B cell (primary cell): ENCODE data around the gene KCNA1. TPM values are rescaled to one million over a fixed set of nuclear protein-coding genes. Genes with fewer than 3 reads are reported as not detected.

ENCODE experiments used
- ATAC-seq: fragments of 200-7000 bp; cut with Tn5 transposase; one replicate; pipeline ENCODE4 v1.10.0; 2021; ENCODE audit warnings: low read depth, mild to moderate bottlenecking, moderate number of reproducible peaks, moderate library complexity
- CTCF ChIA-PET: fragments of 350-600 bp; sonication (Branson Sonifier 250); formaldehyde crosslinking; loops from one replicate; lab custom pipeline; 2021; ENCODE audit warnings: antibody characterized with exemption, inconsistent platforms; lab: Charles Lee
- POLR2A ChIA-PET: fragments of 350-600 bp; sonication (Branson Sonifier 250); formaldehyde crosslinking; loops from one replicate; lab custom pipeline; 2021; ENCODE audit warnings: antibody characterized with exemption; lab: Charles Lee
- DNase-seq: peaks from one replicate; pipeline ENCODE4 v3.0.0; 2013
- H2AFZ ChIP-seq: 2 replicates; pipeline ENCODE4 v1.6.1; 2012; ENCODE audit warnings: mild to moderate bottlenecking, low read depth, low read length; ENCODE audit not compliant: insufficient read depth, poor library complexity, severe bottlenecking
- H3K27ac ChIP-seq, 2 donors: 1 replicate in 1 of 2; 2 replicates in 1 of 2; pipeline ENCODE4 v1.5.1; 2012 to 2013; ENCODE audit warnings: low read length in 2 of 2, mild to moderate bottlenecking in 2 of 2, moderate library complexity in 1 of 2
- H3K27me3 ChIP-seq, 4 experiments: fragments of 200-600 bp in 1 of 4; sonication (generic) in 1 of 4; replicated peaks in 1 of 4; 1 replicate in 2 of 4; 2 replicates in 2 of 4; pipeline versions ENCODE4 v1.6.1 to v1.7.0; 2013 to 2016; ENCODE audit warnings: low read length in 3 of 4, mild to moderate bottlenecking in 2 of 4, mixed read lengths in 1 of 4, moderate library complexity in 1 of 4; ENCODE audit not compliant: insufficient read depth in 4 of 4, control insufficient read depth in 3 of 4; ENCODE audit errors: control extremely low read depth in 1 of 4
- H3K36me3 ChIP-seq, 2 experiments: replicated peaks in 1 of 2; 1 replicate in 1 of 2; 2 replicates in 1 of 2; pipeline versions ENCODE4 v1.6.1 to v1.7.1; 2013; ENCODE audit warnings: low read length in 1 of 2; ENCODE audit not compliant: insufficient read depth in 2 of 2, control insufficient read depth in 1 of 2; ENCODE audit errors: control extremely low read depth in 1 of 2, extremely low read depth in 1 of 2
- H3K4me1 ChIP-seq, 2 donors: fragments of 200-600 bp in 1 of 2; sonication (generic) in 1 of 2; 1 replicate in 1 of 2; 2 replicates in 1 of 2; pipeline versions ENCODE4 v1.5.1 to v1.6.1; 2013 to 2017; ENCODE audit warnings: low read length in 2 of 2; ENCODE audit not compliant: control insufficient read depth in 2 of 2, insufficient read depth in 2 of 2
- H3K4me2 ChIP-seq: replicated peaks from 2 replicates; pipeline ENCODE3; 2012; ENCODE audit warnings: mild to moderate bottlenecking, low read depth, low read length; ENCODE audit not compliant: poor library complexity, severe bottlenecking
- H3K4me3 ChIP-seq, 5 experiments: fragments of 200-600 bp in 1 of 5; sonication (generic) in 1 of 5; 1 replicate in 3 of 5; 2 replicates in 2 of 5; pipeline versions ENCODE4 v1.5.1 to v1.7.0; 2011 to 2016; ENCODE audit warnings: low read length in 4 of 5, mild to moderate bottlenecking in 4 of 5, low read depth in 2 of 5, control low read depth in 1 of 5, moderate library complexity in 1 of 5; ENCODE audit not compliant: insufficient read depth in 1 of 5; ENCODE audit errors: control extremely low read depth in 1 of 5, extremely low read depth in 1 of 5
- H3K79me2 ChIP-seq: fragments of 200-600 bp; sonication (generic); one replicate; pipeline ENCODE4 v1.6.0; 2016; ENCODE audit warnings: low read length; ENCODE audit not compliant: control insufficient read depth, insufficient read depth
- H3K9ac ChIP-seq: fragments of 200-600 bp; sonication (generic); 2 replicates; pipeline ENCODE4 v1.6.1; 2017; ENCODE audit warnings: mild to moderate bottlenecking, low read length, moderate library complexity
- H3K9me3 ChIP-seq, 3 donors: one replicate each; pipeline versions ENCODE4 v1.6.1 to v1.7.1; 2013; ENCODE audit warnings: low read length in 2 of 3; ENCODE audit not compliant: control insufficient read depth in 2 of 3, insufficient read depth in 1 of 3; ENCODE audit errors: control extremely low read depth in 1 of 3
- H4K20me1 ChIP-seq: 2 replicates; pipeline ENCODE4 v1.6.0; 2012; ENCODE audit warnings: mild to moderate bottlenecking, low read length; ENCODE audit not compliant: insufficient read depth, control insufficient read depth, poor library complexity, severe bottlenecking
- H3K27ac Mint-ChIP-seq: one replicate; pipeline ENCODE4 v1.8.0; 2021; ENCODE audit warnings: mixed read lengths
- H3K27me3 Mint-ChIP-seq: one replicate; pipeline ENCODE4 v1.8.0; 2021; ENCODE audit warnings: mixed read lengths
- H3K4me1 Mint-ChIP-seq: one replicate; pipeline ENCODE4 v1.8.0; 2021; ENCODE audit warnings: mixed read lengths
- H3K4me3 Mint-ChIP-seq: one replicate; pipeline ENCODE4 v1.8.0; 2021; ENCODE audit warnings: mixed read lengths
- H3K9me3 Mint-ChIP-seq: one replicate; pipeline ENCODE4 v1.8.0; 2022; ENCODE audit warnings: mixed read lengths; ENCODE audit not compliant: insufficient read depth
- CTCF ChIP-seq: fragments of 200-600 bp; IDR thresholded peaks from one replicate; pipeline ENCODE4 v1.8.0; 2022; ENCODE audit warnings: antibody characterized with exemption, mild to moderate bottlenecking
- EZH2 ChIP-seq: IDR thresholded peaks from 2 replicates; pipeline ENCODE4 v1.6.1; 2012; ENCODE audit warnings: borderline replicate concordance, low read depth, mild to moderate bottlenecking, moderate library complexity, low read length; ENCODE audit not compliant: insufficient read depth, poor library complexity, severe bottlenecking
- WGBS: methylation state at CpG from one replicate; pipeline ENCODE4 v1.1.5; 2013; ENCODE audit warnings: missing lambda C conversion rate; ENCODE audit not compliant: insufficient coverage; 5-methylcytosine and 5-hydroxymethylcytosine counted together
- intact Hi-C: fragments of 100-400 bp; cut with micrococcal nuclease; formaldehyde crosslinking; loops from one replicate; pipeline ENCODE4 v1.10.0; 2022
- polyA plus RNA-seq: library from polyadenylated mRNA; depleted of rRNA; stranded (reverse); fragments of >200 nt; gene quantifications from 2 replicates; pipeline ENCODE4 v1.2.3, GENCODE V29; 2012
- total RNA-seq, 2 donors: library from RNA; stranded (reverse); fragments of 120-200 nt in 1 of 2; gene quantifications; 1 replicate in 1 of 2; 2 replicates in 1 of 2; pipeline versions ENCODE4 v1.2.3 to v1.2.4, GENCODE V29; 2013 to 2022

KCNA1 gene
- total and polyA plus RNA-seq, 2 donors (not counting 1 experiment from before 2014, with no cell fraction given), result not detected

GRCh38 chr12:4867384-4867783 lies 42.3 kb upstream of the KCNA1 start:
- Histone ChIP-seq H3K4me3 (no peak overlapping the region), H3K4me1 (no peaks in the 10 kb centered on the region), H4K20me1 (no peaks in the 10 kb centered on the region), H3K9ac (no peak overlapping the region), H2AFZ (no peak overlapping the region), H3K79me2 (no peaks in the 10 kb centered on the region), H3K4me2 (no peak overlapping the region), H3K9me3 (no peaks in the 10 kb centered on the region), H3K27ac (no peak overlapping the region), H3K27me3 (peaks cover 0 to 27% (median 20%) of the 10 kb centered on the region in 4 experiments), H3K36me3 (no peaks in the 10 kb centered on the region)
- WGBS, result 94% methylated on average over 5 of the region's 5 CpGs
- H3K4me1 Mint-ChIP-seq, result no peaks in the 10 kb centered on the region
- no peak overlapping the region for H3K4me3 Mint-ChIP-seq
- DNase-seq, result no peak
- CTCF ChIA-PET, result interaction anchor here (1.1 to 3.0 kb wide), 3 partner anchors 9 to 18 kb away, joined by 3 to 13 read pairs (median 9); no protein-coding TSS in a partner anchor
- peaks cover 59% of the 10 kb centered on the region for H3K27me3 Mint-ChIP-seq
- H3K9me3 Mint-ChIP-seq, result no peaks in the 10 kb centered on the region
- ATAC-seq, result no peak
- no peak overlapping the region for H3K27ac Mint-ChIP-seq
- POLR2A ChIA-PET, result no interaction called here
- no peak for TF ChIP-seq EZH2
- intact Hi-C loops, result no loop called here

GRCh38 chr12:4870423-4870822 lies 39.3 kb upstream of the KCNA1 start:
- H3K79me2 ChIP-seq, result no peaks in the 10 kb centered on the region
- H3K4me2 ChIP-seq, result no peak overlapping the region
- no peaks in the 10 kb centered on the region for H3K36me3 ChIP-seq
- ATAC-seq (no peak), DNase-seq (no peak)
- H3K27ac Mint-ChIP-seq, result no peak overlapping the region
- H3K27ac ChIP-seq, result no peak overlapping the region
- no peak for TF ChIP-seq EZH2
- no peak for TF ChIP-seq CTCF
- H3K4me3 ChIP-seq, result no peak overlapping the region
- WGBS, result 100% methylated on average over 2 of the region's 3 CpGs
- no peak overlapping the region for H3K4me3 Mint-ChIP-seq
- no peaks in the 10 kb centered on the region for H3K4me1 ChIP-seq
- peaks cover 0 to 1% (median 0%) of the 10 kb centered on the region in 3 donors for H3K9me3 ChIP-seq
- H4K20me1 ChIP-seq, result no peaks in the 10 kb centered on the region
- H3K27me3 ChIP-seq, result peaks cover 0 to 26% (median 18%) of the 10 kb centered on the region in 4 experiments
- H3K27me3 Mint-ChIP-seq, result peaks cover 39% of the 10 kb centered on the region
- POLR2A ChIA-PET, result no interaction called here
- H3K9ac ChIP-seq, result no peak overlapping the region
- H3K9me3 Mint-ChIP-seq, result no peaks in the 10 kb centered on the region
- CTCF ChIA-PET, result interaction anchor here (1.1 to 2.0 kb wide), 4 partner anchors 10 to 21 kb away, joined by 4 to 9 read pairs (median 7); no protein-coding TSS in a partner anchor
- intact Hi-C loops, result no loop called here
- no peaks in the 10 kb centered on the region for H3K4me1 Mint-ChIP-seq
- H2AFZ ChIP-seq, result no peak overlapping the region
